ENCODE measurements around the gene SLIT3.

SLIT3 gene

DNA sequence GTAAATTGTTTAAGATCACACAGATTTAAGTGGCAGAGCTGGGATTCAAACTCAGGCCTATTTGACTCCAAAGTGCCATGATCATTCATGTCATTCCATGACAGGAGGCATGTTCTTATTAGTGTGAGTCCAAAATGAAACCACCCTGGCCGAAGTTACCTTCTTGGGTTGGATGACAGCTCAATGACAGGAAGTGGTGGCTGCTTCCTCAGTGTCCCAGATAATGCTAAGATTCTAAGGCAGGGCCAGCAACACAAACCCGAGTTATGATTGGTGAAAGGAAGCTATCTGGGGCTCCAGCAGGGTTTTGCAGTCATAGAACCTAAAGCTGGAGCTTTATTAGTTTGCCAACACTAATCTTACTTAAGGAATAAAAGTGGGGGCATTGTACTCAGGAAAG is 340.4 kb downstream of the SLIT3 start (continued):
- TF ChIP-seq ZSCAN4 (tag by site-specific recombination; IDR thresholded peaks at IDR 0.05) = no peak

DNA sequence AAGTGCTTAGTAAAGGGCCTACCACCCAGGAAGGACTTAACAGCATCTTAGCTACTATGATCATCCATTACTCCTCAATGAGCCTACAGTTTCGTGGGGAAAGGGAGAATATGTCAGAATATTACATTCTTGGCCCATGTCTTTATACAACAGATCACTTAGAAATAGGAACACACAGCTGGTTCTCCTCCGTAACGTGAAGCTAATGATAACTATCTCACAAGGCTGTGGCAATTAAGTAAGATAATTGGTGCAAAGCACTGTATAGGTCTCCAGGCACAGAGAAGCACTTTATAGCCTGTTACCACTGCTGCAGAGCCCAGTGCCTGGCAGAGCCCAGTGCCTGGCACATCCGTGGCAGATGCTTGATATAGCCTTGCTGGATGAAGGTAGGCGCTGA is 347.6 kb downstream of the SLIT3 start:
- POLR2A ChIA-PET = no interaction called here
- no peaks in the 10 kb centered on the region for H3K9me3 ChIP-seq (ENCODE audit: control insufficient read depth, insufficient read depth, low read depth, low read length)
- TF ChIP-seq KLF7 (tag by site-specific recombination; IDR thresholded peaks at IDR 0.05; ENCODE audit: borderline replicate concordance) (no peak), ZNF37A (tag by site-specific recombination; IDR thresholded peaks at IDR 0.05) (no peak), ZNF529 (tag by site-specific recombination; IDR thresholded peaks at IDR 0.05; ENCODE audit: insufficient replicate concordance) (no peak)
- no peaks in the 10 kb centered on the region for H3K36me3 ChIP-seq (ENCODE audit: control insufficient read depth in 2 of 2, insufficient read depth in 1 of 2, low read length in 2 of 2)
- H3K4me1 ChIP-seq (ENCODE audit: control insufficient read depth, insufficient read depth, low read length) = no peaks in the 10 kb centered on the region
- no peak overlapping the region for H3K27ac ChIP-seq (ENCODE audit: extremely low read depth, low read depth, low read length)
- CTCF ChIA-PET = interaction anchor here (0.6 to 1.4 kb wide), 3 partner anchors 34 to 247 kb away, joined by 3 to 4 read pairs (median 3); no protein-coding TSS in a partner anchor
- H3K4me3 ChIP-seq (ENCODE audit: low read depth, low read length) = no peak overlapping the region

DNA sequence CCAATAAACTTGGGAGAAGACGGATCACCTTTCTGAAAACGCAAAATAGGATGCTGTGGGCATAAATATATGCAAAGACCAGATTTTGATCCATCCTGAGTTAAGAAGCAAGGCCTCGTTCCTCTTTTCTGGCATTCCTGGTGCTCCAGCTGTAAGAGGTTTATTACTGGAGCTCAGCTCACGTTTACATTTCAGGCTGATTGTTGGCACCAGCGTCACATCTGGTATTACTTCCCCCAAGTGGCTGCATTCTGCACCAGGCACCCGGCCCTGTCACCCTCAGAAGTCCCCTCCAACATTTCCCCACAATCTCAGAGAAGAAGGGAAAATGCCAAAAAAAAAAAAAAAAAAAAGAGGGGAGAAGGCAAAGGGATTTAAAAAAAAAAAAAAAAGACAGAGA is 348.7 kb downstream of the SLIT3 start:
- CTCF ChIA-PET = no interaction called here
- TF ChIP-seq KLF1 (tag by site-specific recombination; IDR thresholded peaks at IDR 0.05) = no peak
- TF ChIP-seq ZXDB (tag by site-specific recombination; IDR thresholded peaks at IDR 0.05) = no peak
- no peak for TF ChIP-seq ZSCAN23 (tag by site-specific recombination; IDR thresholded peaks at IDR 0.05)
- TF ChIP-seq TCF7L2 (IDR thresholded peaks at IDR 0.05; ENCODE audit: borderline replicate concordance, low read depth, low read length) = no peak
- TF ChIP-seq GLI2 (tag by site-specific recombination; IDR thresholded peaks at IDR 0.05; ENCODE audit: borderline replicate concordance, low read depth) = no peak
- TF ChIP-seq ZNF140 (tag by site-specific recombination; IDR thresholded peaks at IDR 0.05) = no peak
- POLR2A ChIA-PET = no interaction called here
- H3K27ac ChIP-seq (ENCODE audit: extremely low read depth, low read depth, low read length) = no peak overlapping the region
- H3K4me3 ChIP-seq (ENCODE audit: low read depth, low read length) = no peak overlapping the region
- no peaks in the 10 kb centered on the region for H3K36me3 ChIP-seq (ENCODE audit: control insufficient read depth in 2 of 2, insufficient read depth in 1 of 2, low read length in 2 of 2)
- no peaks in the 10 kb centered on the region for H3K4me1 ChIP-seq (ENCODE audit: control insufficient read depth, insufficient read depth, low read length)
- H3K9me3 ChIP-seq (ENCODE audit: control insufficient read depth, insufficient read depth, low read depth, low read length) = no peaks in the 10 kb centered on the region

DNA sequence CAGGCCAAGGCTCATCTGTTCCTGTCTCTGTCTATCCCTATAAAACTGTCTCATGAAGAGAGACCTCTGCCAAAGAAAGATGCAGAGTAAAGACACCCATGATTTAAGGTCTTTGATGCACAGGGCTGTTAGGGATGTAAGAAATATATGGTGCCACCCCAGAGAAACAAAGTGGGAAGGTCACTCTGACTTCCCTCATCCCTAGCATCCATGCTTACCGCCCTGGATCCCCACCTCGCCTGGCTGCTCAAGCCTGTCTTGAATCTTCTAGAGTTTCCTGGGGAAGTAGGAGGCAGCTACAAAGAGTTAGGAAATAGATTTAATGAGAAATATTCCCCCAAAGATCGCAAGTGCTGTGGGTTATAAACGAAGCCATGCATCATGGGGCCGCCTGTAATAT is 349.2 kb downstream of the SLIT3 start:
- Histone ChIP-seq H3K4me1 (ENCODE audit: control insufficient read depth, insufficient read depth, low read length) (no peaks in the 10 kb centered on the region), H3K9me3 (ENCODE audit: control insufficient read depth, insufficient read depth, low read depth, low read length) (no peaks in the 10 kb centered on the region), H3K4me3 (ENCODE audit: low read depth, low read length) (no peak overlapping the region), H3K27ac (ENCODE audit: extremely low read depth, low read depth, low read length) (no peak overlapping the region), H3K36me3 (ENCODE audit: control insufficient read depth in 2 of 2, insufficient read depth in 1 of 2, low read length in 2 of 2) (no peaks in the 10 kb centered on the region)
- TF ChIP-seq ZNF639 (tag by site-specific recombination; IDR thresholded peaks at IDR 0.05) (no peak), ZFP69B (tag by site-specific recombination; IDR thresholded peaks at IDR 0.05) (no peak), ZSCAN4 (tag by site-specific recombination; IDR thresholded peaks at IDR 0.05) (no peak), ZNF324 (tag by site-specific recombination; IDR thresholded peaks at IDR 0.05) (no peak), ZNF776 (tag by site-specific recombination; IDR thresholded peaks at IDR 0.05; ENCODE audit: borderline replicate concordance) (no peak), ZNF221 (tag by site-specific recombination; IDR thresholded peaks at IDR 0.05; ENCODE audit: borderline replicate concordance) (no peak), ZIC2 (tag by site-specific recombination; IDR thresholded peaks at IDR 0.05) (no peak)
- ChIA-PET POLR2A (no interaction called here), CTCF (no interaction called here)
